Astrocyte (in vitro differentiated cells and primary cell): ENCODE results near the gene TSSK6. TPM values are rescaled to one million over a fixed set of nuclear protein-coding genes. Genes with fewer than 3 reads are reported as not detected.

Source experiments
- DNase-seq: peaks from one replicate; pipeline ENCODE4 v3.0.0-alpha.2; 2010; ENCODE audit warnings: low read depth
- FAIRE-seq: peaks from 2 replicates; lab custom pipeline; 2011; peaks lifted over from hg19 to GRCh38; lab: Jason Lieb, UNC
- H2AFZ ChIP-seq: 2 replicates; pipeline ENCODE4 v1.6.0; 2012; ENCODE audit warnings: low read depth, low read length, inconsistent platforms
- H3K27ac ChIP-seq: 2 replicates; pipeline ENCODE4 v1.5.1; 2011; ENCODE audit warnings: low read depth, low read length, inconsistent platforms
- H3K27me3 ChIP-seq: 2 replicates; pipeline ENCODE4 v1.6.0; 2011; ENCODE audit warnings: low read length, inconsistent platforms; ENCODE audit not compliant: insufficient read depth
- H3K36me3 ChIP-seq: 2 replicates; pipeline ENCODE4 v1.5.1; 2011; ENCODE audit warnings: low read length, inconsistent platforms; ENCODE audit not compliant: insufficient read depth
- H3K4me1 ChIP-seq: 2 replicates; pipeline ENCODE4 v1.5.1; 2011; ENCODE audit warnings: low read length, inconsistent platforms; ENCODE audit not compliant: insufficient read depth
- H3K4me2 ChIP-seq: 2 replicates; pipeline ENCODE4 v1.6.0; 2012; ENCODE audit warnings: low read length, inconsistent platforms
- H3K4me3 ChIP-seq: 2 replicates; pipeline ENCODE4 v1.5.1; 2011; ENCODE audit warnings: low read depth, mild to moderate bottlenecking, low read length, inconsistent platforms; ENCODE audit not compliant: insufficient read depth
- H3K79me2 ChIP-seq: 2 replicates; pipeline ENCODE4 v1.6.0; 2012; ENCODE audit warnings: mild to moderate bottlenecking, low read length, inconsistent platforms; ENCODE audit not compliant: insufficient read depth
- H3K9ac ChIP-seq: 2 replicates; pipeline ENCODE4 v1.6.0; 2012; ENCODE audit warnings: mild to moderate bottlenecking, low read length, inconsistent platforms
- H3K9me3 ChIP-seq: 2 replicates; pipeline ENCODE4 v1.5.1; 2012; ENCODE audit warnings: low read depth, mild to moderate bottlenecking, low read length, inconsistent platforms; ENCODE audit not compliant: insufficient read depth
- H4K20me1 ChIP-seq: 2 replicates; pipeline ENCODE4 v1.6.0; 2012; ENCODE audit warnings: low read length, inconsistent platforms; ENCODE audit not compliant: insufficient read depth
- H3K27ac Mint-ChIP-seq: one replicate; pipeline ENCODE4 v1.8.0; 2021; ENCODE audit warnings: mild to moderate bottlenecking, mixed read lengths; ENCODE audit not compliant: unreplicated experiment
- H3K27me3 Mint-ChIP-seq: one replicate; pipeline ENCODE4 v1.8.0; 2021; ENCODE audit warnings: low read depth, mixed read lengths; ENCODE audit not compliant: unreplicated experiment
- H3K36me3 Mint-ChIP-seq: one replicate; pipeline ENCODE4 v1.8.0; 2021; ENCODE audit warnings: low read depth, mixed read lengths; ENCODE audit not compliant: unreplicated experiment
- H3K4me1 Mint-ChIP-seq: one replicate; pipeline ENCODE4 v1.8.0; 2021; ENCODE audit warnings: low read depth, mixed read lengths; ENCODE audit not compliant: unreplicated experiment
- H3K4me3 Mint-ChIP-seq: one replicate; pipeline ENCODE4 v1.8.0; 2021; ENCODE audit warnings: mild to moderate bottlenecking, moderate library complexity, mixed read lengths; ENCODE audit not compliant: unreplicated experiment
- H3K9me3 Mint-ChIP-seq: one replicate; pipeline ENCODE4 v1.8.0; 2021; ENCODE audit warnings: mild to moderate bottlenecking, mixed read lengths; ENCODE audit not compliant: unreplicated experiment
- EZH2 ChIP-seq: IDR thresholded peaks from 2 replicates; pipeline ENCODE4 v1.6.1; 2012; ENCODE audit warnings: mild to moderate bottlenecking, low read length, inconsistent platforms; ENCODE audit not compliant: insufficient read depth
- total RNA-seq: library from RNA; stranded (reverse); gene quantifications from 2 replicates; pipeline ENCODE4 v1.2.1, GENCODE V29; 2021
- TF ChIP-seq, protein P1 (sequence below): IDR thresholded peaks from 2 replicates; pipeline ENCODE4 v1.5.1; 2011; ENCODE audit warnings: low read depth, mild to moderate bottlenecking, inconsistent platforms, low read length, moderate library complexity; ENCODE audit not compliant: insufficient read depth

TSSK6 gene
- total RNA-seq, 1 donor from 2014 or later: 1.8 TPM

DNA sequence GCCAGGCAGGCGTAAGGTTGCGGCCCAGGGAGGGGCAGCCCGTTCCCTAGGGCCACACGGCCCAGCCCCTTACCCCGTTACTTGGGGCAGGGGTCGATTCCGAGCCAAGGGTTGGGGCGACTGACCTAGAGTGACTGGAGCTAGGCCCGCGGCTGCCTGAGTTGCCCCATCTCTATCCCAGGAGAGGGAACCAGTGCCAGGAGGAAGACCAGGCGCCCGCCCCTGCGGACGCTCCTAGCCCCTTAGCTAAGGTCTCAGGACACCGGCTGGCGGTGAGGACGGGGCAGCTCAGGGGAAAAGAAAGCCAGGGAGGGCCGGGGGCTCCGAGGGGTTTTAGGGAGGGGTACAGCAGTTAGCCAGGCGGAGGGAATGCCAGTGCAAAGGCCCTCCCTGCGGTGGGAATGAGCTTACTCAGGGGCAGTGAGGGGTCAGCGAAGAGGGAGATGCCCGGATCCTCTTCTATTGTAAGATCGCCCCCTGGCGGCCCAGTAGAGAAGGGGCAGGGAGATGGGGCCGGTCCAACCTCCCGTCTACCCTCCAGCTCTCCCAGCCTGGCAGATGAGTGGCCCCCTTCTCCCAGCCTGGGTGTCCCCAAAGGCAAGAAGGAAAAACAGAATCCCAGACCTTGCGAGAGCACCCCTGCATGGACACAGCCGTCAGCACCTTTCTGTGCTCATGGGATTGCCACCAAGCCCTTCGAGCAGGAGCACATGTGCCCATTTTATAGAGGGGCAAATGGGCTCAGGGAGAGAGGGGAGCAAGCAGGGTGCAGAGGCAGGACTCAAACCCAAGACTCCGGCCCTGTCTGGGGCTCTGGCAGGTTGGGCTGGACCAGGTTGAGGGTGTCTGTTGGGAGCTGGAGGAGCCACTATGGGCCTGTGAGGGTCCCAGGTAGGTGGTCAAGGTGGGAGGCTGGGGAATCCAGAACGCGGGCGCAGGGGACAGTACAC, 39.0 kb upstream of the TSSK6 start:
- peak overlapping the region; percentile 45 for H3K4me3 Mint-ChIP-seq
- FAIRE-seq (no peak), DNase-seq (peak; percentile 23)

DNA sequence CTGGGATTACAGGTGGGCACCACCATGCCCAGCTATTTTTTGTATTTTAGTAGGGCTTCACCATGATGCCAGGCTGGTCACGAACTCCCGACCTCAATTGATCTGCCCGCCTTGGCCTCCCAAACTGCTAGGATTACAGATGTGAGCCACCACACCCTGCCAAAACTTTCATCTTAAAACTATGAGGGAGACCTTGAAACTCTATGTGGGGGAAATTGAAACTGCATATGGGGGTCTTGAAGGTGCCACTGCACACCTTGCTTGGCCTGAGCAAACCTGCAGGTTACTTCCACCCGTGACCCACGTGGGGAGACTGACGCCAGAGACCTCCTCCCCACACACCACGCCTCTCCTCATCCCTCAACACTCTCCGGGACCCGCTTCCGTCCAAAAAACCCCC, 38.3 kb upstream of the TSSK6 start:
- Mint-ChIP-seq H3K9me3 (no peaks in the 10 kb centered on the region), H3K4me3 (peak overlapping the region; percentile 45), H3K36me3 (no peaks in the 10 kb centered on the region), H3K27me3 (peaks cover 9% of the 10 kb centered on the region), H3K27ac (no peak overlapping the region), H3K4me1 (peaks cover 15% of the 10 kb centered on the region)
- no peak overlapping the region for H3K27ac ChIP-seq
- DNase-seq: no peak
- H2AFZ ChIP-seq: no peak overlapping the region
- no peaks in the 10 kb centered on the region for H3K79me2 ChIP-seq
- no peaks in the 10 kb centered on the region for H3K36me3 ChIP-seq
- no peak overlapping the region for H3K4me2 ChIP-seq
- peaks cover 4% of the 10 kb centered on the region for H3K27me3 ChIP-seq
- no peaks in the 10 kb centered on the region for H3K9me3 ChIP-seq
- peaks cover 5% of the 10 kb centered on the region for H3K4me1 ChIP-seq
- no peak overlapping the region for H3K4me3 ChIP-seq
- FAIRE-seq: no peak
- H4K20me1 ChIP-seq: no peaks in the 10 kb centered on the region
- no peak overlapping the region for H3K9ac ChIP-seq
- TF ChIP-seq, protein P1, sequence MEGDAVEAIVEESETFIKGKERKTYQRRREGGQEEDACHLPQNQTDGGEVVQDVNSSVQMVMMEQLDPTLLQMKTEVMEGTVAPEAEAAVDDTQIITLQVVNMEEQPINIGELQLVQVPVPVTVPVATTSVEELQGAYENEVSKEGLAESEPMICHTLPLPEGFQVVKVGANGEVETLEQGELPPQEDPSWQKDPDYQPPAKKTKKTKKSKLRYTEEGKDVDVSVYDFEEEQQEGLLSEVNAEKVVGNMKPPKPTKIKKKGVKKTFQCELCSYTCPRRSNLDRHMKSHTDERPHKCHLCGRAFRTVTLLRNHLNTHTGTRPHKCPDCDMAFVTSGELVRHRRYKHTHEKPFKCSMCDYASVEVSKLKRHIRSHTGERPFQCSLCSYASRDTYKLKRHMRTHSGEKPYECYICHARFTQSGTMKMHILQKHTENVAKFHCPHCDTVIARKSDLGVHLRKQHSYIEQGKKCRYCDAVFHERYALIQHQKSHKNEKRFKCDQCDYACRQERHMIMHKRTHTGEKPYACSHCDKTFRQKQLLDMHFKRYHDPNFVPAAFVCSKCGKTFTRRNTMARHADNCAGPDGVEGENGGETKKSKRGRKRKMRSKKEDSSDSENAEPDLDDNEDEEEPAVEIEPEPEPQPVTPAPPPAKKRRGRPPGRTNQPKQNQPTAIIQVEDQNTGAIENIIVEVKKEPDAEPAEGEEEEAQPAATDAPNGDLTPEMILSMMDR: no peak
- no peak for TF ChIP-seq EZH2

More for the DNA sequence above, 39.0 kb upstream of the TSSK6 start:
- Histone ChIP-seq H3K4me2 (no peak overlapping the region), H3K27ac (no peak overlapping the region), H3K4me3 (no peak overlapping the region), H3K4me1 (peaks cover 5% of the 10 kb centered on the region), H3K9ac (no peak overlapping the region), H3K27me3 (no peaks in the 10 kb centered on the region), H3K79me2 (no peaks in the 10 kb centered on the region), H2AFZ (no peak overlapping the region), H4K20me1 (no peaks in the 10 kb centered on the region), H3K9me3 (no peaks in the 10 kb centered on the region), H3K36me3 (no peaks in the 10 kb centered on the region)
- Mint-ChIP-seq H3K4me1 (peaks cover 11% of the 10 kb centered on the region), H3K9me3 (peaks cover 3% of the 10 kb centered on the region), H3K36me3 (no peaks in the 10 kb centered on the region), H3K27ac (no peak overlapping the region), H3K27me3 (peaks cover 6% of the 10 kb centered on the region)
- no peak for TF ChIP-seq EZH2
- TF ChIP-seq, protein P1: peak; percentile 53

DNA sequence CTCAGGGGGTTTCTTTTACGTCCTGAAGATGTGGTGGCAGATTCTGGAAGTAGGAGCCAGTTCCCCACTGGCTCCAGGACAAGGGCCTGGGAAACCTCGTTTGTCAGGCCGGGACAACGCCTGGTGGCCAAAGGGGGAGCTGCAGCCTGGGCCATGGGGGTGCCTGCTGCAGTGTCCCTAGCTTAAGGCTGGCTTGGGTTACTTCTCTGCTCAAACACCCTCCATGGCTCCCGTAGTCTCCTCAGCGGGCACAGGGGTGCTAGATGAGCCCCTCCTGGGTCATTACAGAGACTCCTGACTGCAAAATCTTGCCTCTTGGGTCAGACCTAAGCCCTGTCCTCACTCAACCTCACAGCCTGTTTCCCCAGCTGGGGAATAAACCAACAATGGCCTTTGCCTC, 37.5 kb upstream of the TSSK6 start:
- Histone ChIP-seq H3K27me3 (peaks cover 4% of the 10 kb centered on the region), H3K79me2 (no peaks in the 10 kb centered on the region), H3K4me2 (no peak overlapping the region), H3K27ac (no peak overlapping the region), H3K4me3 (no peak overlapping the region), H3K9ac (no peak overlapping the region), H3K4me1 (peaks cover 7% of the 10 kb centered on the region), H3K9me3 (no peaks in the 10 kb centered on the region), H2AFZ (no peak overlapping the region), H3K36me3 (no peaks in the 10 kb centered on the region), H4K20me1 (no peaks in the 10 kb centered on the region)
- Mint-ChIP-seq H3K4me1 (peaks cover 16% of the 10 kb centered on the region), H3K36me3 (no peaks in the 10 kb centered on the region), H3K27me3 (peaks cover 4% of the 10 kb centered on the region), H3K27ac (no peak overlapping the region), H3K9me3 (no peaks in the 10 kb centered on the region), H3K4me3 (no peak overlapping the region)
- TF ChIP-seq EZH2: no peak
- TF ChIP-seq, protein P1: peak; percentile 49
- no peak for FAIRE-seq
- DNase-seq: no peak
